ENCODE results near the gene PARP14.

PARP14 gene

GRCh38 chr3:122692674-122693073 lies 12.0 kb downstream of the PARP14 start:
- Histone ChIP-seq H4K20me1 (ENCODE audit: insufficient read depth, low read length) (no peaks in the 10 kb centered on the region), H3K36me3 (ENCODE audit: insufficient read depth, low read length) (peaks cover 58% of the 10 kb centered on the region), H3K27ac (ENCODE audit: low read length) (no peak overlapping the region), H3K9ac (ENCODE audit: low read depth, low read length) (no peak overlapping the region), H3K9me3 (ENCODE audit: insufficient read depth, low read length, severe bottlenecking) (no peaks in the 10 kb centered on the region), H3K79me2 (ENCODE audit: insufficient read depth, low read length) (no peaks in the 10 kb centered on the region), H3K4me1 (ENCODE audit: insufficient read depth, low read length) (no peaks in the 10 kb centered on the region), H2AFZ (ENCODE audit: low read depth, low read length) (no peak overlapping the region), H3K4me3 (ENCODE audit: low read depth in 1 of 2, low read length in 2 of 2) (no peak overlapping the region), H3K4me2 (ENCODE audit: insufficient read depth, low read length) (no peak overlapping the region), H3K27me3 (ENCODE audit: insufficient read depth, low read length, poor library complexity) (no peaks in the 10 kb centered on the region)
- TF ChIP-seq CTCF (IDR thresholded peaks at IDR 0.05; ENCODE audit: borderline replicate concordance, extremely low read depth, low read length, poor library complexity, severe bottlenecking) (no peak), EZH2 (IDR thresholded peaks at IDR 0.05; ENCODE audit: borderline replicate concordance, low read depth, low read length, severe bottlenecking) (no peak)
- ATAC-seq (ENCODE audit: insufficient read depth, low read depth) (no peak), DNase-seq (no peak)

GRCh38 chr3:122694966-122695365 lies 14.3 kb downstream of the PARP14 start:
- TF ChIP-seq EZH2 (IDR thresholded peaks at IDR 0.05; ENCODE audit: borderline replicate concordance, low read depth, low read length, severe bottlenecking) (no peak), CTCF (IDR thresholded peaks at IDR 0.05; ENCODE audit: borderline replicate concordance, extremely low read depth, low read length, poor library complexity, severe bottlenecking) (no peak)
- ATAC-seq (ENCODE audit: insufficient read depth, low read depth) (no peak), DNase-seq (no peak)
- Histone ChIP-seq H3K4me2 (ENCODE audit: insufficient read depth, low read length) (no peak overlapping the region), H3K4me1 (ENCODE audit: insufficient read depth, low read length) (no peaks in the 10 kb centered on the region), H3K4me3 (ENCODE audit: low read depth in 1 of 2, low read length in 2 of 2) (no peak overlapping the region), H3K36me3 (ENCODE audit: insufficient read depth, low read length) (peaks cover 81% of the 10 kb centered on the region), H3K9ac (ENCODE audit: low read depth, low read length) (no peak overlapping the region), H3K79me2 (ENCODE audit: insufficient read depth, low read length) (no peaks in the 10 kb centered on the region), H3K9me3 (ENCODE audit: insufficient read depth, low read length, severe bottlenecking) (no peaks in the 10 kb centered on the region), H3K27me3 (ENCODE audit: insufficient read depth, low read length, poor library complexity) (no peaks in the 10 kb centered on the region), H3K27ac (ENCODE audit: low read length) (no peak overlapping the region), H2AFZ (ENCODE audit: low read depth, low read length) (no peak overlapping the region), H4K20me1 (ENCODE audit: insufficient read depth, low read length) (no peaks in the 10 kb centered on the region)

- H3K9me3 ChIP-seq (ENCODE audit: insufficient read depth, low read length, severe bottlenecking), result no peaks in the 10 kb centered on the region
- no peak for TF ChIP-seq EZH2 (IDR thresholded peaks at IDR 0.05; ENCODE audit: borderline replicate concordance, low read depth, low read length, severe bottlenecking)
- no peak for TF ChIP-seq CTCF (IDR thresholded peaks at IDR 0.05; ENCODE audit: borderline replicate concordance, extremely low read depth, low read length, poor library complexity, severe bottlenecking)
- no peak overlapping the region for H3K4me3 ChIP-seq (ENCODE audit: low read depth in 1 of 2, low read length in 2 of 2)
- DNase-seq, result no peak
- H3K9ac ChIP-seq (ENCODE audit: low read depth, low read length), result no peak overlapping the region
- H3K4me1 ChIP-seq (ENCODE audit: insufficient read depth, low read length), result no peaks in the 10 kb centered on the region
- H3K36me3 ChIP-seq (ENCODE audit: insufficient read depth, low read length), result peaks cover 92% of the 10 kb centered on the region
- H4K20me1 ChIP-seq (ENCODE audit: insufficient read depth, low read length), result no peaks in the 10 kb centered on the region
- no peaks in the 10 kb centered on the region for H3K27me3 ChIP-seq (ENCODE audit: insufficient read depth, low read length, poor library complexity)
- no peaks in the 10 kb centered on the region for H3K79me2 ChIP-seq (ENCODE audit: insufficient read depth, low read length)
- no peak for ATAC-seq (ENCODE audit: insufficient read depth, low read depth)
- H3K4me2 ChIP-seq (ENCODE audit: insufficient read depth, low read length), result no peak overlapping the region
- no peak overlapping the region for H3K27ac ChIP-seq (ENCODE audit: low read length)
- H2AFZ ChIP-seq (ENCODE audit: low read depth, low read length), result no peak overlapping the region
Observed at GRCh38 chr3:122695927-122696561, 15.4 kb downstream of the PARP14 start.

Measured in DND-41 (cell line).